Stomach smooth muscle (tissue), 2 donors: ENCODE results near the gene VPS41.

ENCODE experiments used
- H3K27ac ChIP-seq: one replicate; pipeline ENCODE4 v1.7.0; 2013; ENCODE audit warnings: mild to moderate bottlenecking, low read length, inconsistent platforms
- H3K27me3 ChIP-seq, 2 donors: one replicate each; pipeline ENCODE4 v1.7.0; 2013; ENCODE audit warnings: low read length in 2 of 2; ENCODE audit not compliant: insufficient read depth in 2 of 2, control insufficient read depth in 1 of 2
- H3K36me3 ChIP-seq, 2 donors: one replicate each; pipeline ENCODE4 v1.7.0; 2013; ENCODE audit warnings: low read length in 2 of 2; ENCODE audit not compliant: control insufficient read depth in 2 of 2, insufficient read depth in 2 of 2
- H3K4me1 ChIP-seq: one replicate; pipeline ENCODE4 v1.7.0; 2013; ENCODE audit warnings: low read length; ENCODE audit not compliant: control insufficient read depth, insufficient read depth
- H3K4me3 ChIP-seq, 2 donors: one replicate each; pipeline ENCODE4 v1.7.0; 2013; ENCODE audit warnings: low read length in 2 of 2
- H3K9ac ChIP-seq, 2 donors: one replicate each; pipeline ENCODE4 v1.7.0; 2013; ENCODE audit warnings: low read length in 2 of 2, mild to moderate bottlenecking in 1 of 2
- H3K9me3 ChIP-seq, 2 donors: one replicate each; pipeline ENCODE4 v1.7.0; 2013; ENCODE audit warnings: low read length in 2 of 2; ENCODE audit not compliant: control insufficient read depth in 2 of 2
- donor health status: healthy.
- donor health status: Pancreatic carcinoma.

Gene VPS41

DNA sequence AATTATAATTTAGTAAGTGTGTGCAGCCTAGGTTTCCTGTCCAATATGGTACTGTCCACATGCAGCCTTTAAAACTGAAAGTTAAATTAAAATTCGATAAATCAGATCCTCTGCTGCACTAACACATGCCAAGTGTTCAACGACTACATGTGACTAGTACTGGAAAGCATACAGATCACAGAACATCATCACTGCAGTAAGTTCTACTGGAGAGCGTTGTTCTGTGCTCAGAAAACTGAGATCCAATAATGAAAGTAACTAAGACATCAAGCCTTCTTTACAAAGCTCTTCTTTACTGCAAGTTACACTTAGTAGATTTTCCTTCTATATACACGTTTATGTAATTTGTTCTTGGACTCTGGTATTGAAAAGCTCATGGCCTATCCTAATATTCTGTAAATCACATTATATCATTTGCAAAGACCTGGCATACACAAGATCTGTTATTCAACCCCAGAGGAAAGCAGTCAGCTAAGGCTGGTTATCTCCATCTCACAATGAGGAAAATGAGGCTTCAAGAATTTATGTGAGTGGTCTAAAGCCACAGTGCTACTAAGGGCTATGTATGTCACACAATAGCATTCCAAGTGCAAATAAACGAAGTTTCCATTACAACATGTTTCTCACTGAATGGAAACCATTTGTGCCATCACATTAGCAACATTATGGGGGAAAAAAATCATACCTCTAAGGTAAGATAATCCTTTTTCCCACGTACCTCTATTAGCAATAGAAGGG is 77.6 kb downstream of the VPS41 start:
- H3K27me3 ChIP-seq, result no peaks in the 10 kb centered on the region
- H3K27ac ChIP-seq, result no peak overlapping the region
- H3K36me3 ChIP-seq, result peaks cover 0 to 2% of the 10 kb centered on the region in 2 donors
- H3K9ac ChIP-seq, result peak overlapping the region in 1 of 2 donors; percentile 24
- no peaks in the 10 kb centered on the region for H3K4me1 ChIP-seq
- H3K4me3 ChIP-seq, result peak overlapping the region; percentile 21 to 30
- H3K9me3 ChIP-seq, result no peaks in the 10 kb centered on the region

- H3K9me3 ChIP-seq, result no peaks in the 10 kb centered on the region
- H3K27me3 ChIP-seq, result no peaks in the 10 kb centered on the region
- H3K27ac ChIP-seq, result no peak overlapping the region
- peak overlapping the region; percentile 21 to 30 for H3K4me3 ChIP-seq
- H3K9ac ChIP-seq, result no peak overlapping the region
- H3K36me3 ChIP-seq, result peaks cover 0 to 2% of the 10 kb centered on the region in 2 donors
- peaks cover 3% of the 10 kb centered on the region for H3K4me1 ChIP-seq
Measured at GRCh38 chr7:38830826-38831225, 78.2 kb downstream of the VPS41 start.

- H3K4me1 ChIP-seq, result peaks cover 5% of the 10 kb centered on the region
- no peak overlapping the region for H3K9ac ChIP-seq
- H3K9me3 ChIP-seq, result no peaks in the 10 kb centered on the region
- H3K4me3 ChIP-seq, result no peak overlapping the region
- H3K27ac ChIP-seq, result no peak overlapping the region
- peaks cover 0 to 2% of the 10 kb centered on the region in 2 donors for H3K36me3 ChIP-seq
- no peaks in the 10 kb centered on the region for H3K27me3 ChIP-seq
Measured at GRCh38 chr7:38829488-38830165, 79.4 kb downstream of the VPS41 start.

- peaks cover 5% of the 10 kb centered on the region for H3K4me1 ChIP-seq
- H3K36me3 ChIP-seq, result peaks cover 0 to 2% of the 10 kb centered on the region in 2 donors
- H3K4me3 ChIP-seq, result no peak overlapping the region
- no peaks in the 10 kb centered on the region for H3K9me3 ChIP-seq
- no peaks in the 10 kb centered on the region for H3K27me3 ChIP-seq
- no peak overlapping the region for H3K9ac ChIP-seq
- no peak overlapping the region for H3K27ac ChIP-seq
Measured at GRCh38 chr7:38828026-38828425, 81.0 kb downstream of the VPS41 start.

DNA sequence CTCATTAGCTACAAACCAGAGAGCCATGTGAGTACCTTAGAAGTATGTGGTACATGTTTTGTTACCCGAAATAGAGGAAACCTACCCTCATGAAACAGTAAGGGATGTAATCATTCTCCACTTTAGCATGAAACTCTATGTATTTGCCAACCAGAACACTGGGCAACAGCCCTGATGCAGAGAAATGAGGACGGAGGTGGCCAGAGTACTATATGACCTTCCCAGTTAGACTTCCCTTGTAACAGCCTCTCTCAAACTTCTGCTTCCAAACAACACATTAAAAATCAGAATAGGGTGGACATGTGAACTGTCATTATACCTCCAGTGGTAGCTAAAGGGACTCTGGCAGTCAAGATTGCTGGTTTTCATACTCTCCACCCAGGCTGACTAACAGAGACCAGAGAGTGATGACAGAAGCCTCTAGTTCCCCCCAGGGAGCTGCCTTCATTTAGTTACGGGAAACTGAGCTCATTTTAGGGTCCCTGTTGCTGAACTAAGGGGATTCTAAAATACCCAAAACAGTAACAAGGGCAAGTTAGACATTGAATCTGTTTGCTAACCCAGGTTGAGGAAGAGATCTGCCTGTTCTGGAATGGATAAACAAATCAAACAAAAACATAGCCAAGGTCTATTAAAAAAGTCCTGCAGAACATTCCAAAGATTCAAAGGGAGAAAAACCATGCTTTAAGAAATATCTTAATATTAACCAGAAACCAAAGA is 83.1 kb downstream of the VPS41 start:
- no peak overlapping the region for H3K27ac ChIP-seq
- peaks cover 5% of the 10 kb centered on the region for H3K4me1 ChIP-seq
- H3K4me3 ChIP-seq, result no peak overlapping the region
- no peaks in the 10 kb centered on the region for H3K9me3 ChIP-seq
- H3K27me3 ChIP-seq, result no peaks in the 10 kb centered on the region
- H3K9ac ChIP-seq, result no peak overlapping the region
- peaks cover 0 to 2% of the 10 kb centered on the region in 2 donors for H3K36me3 ChIP-seq

GRCh38 chr7:38824948-38825347 is 84.0 kb downstream of the VPS41 start:
- Histone ChIP-seq H3K9ac (no peak overlapping the region), H3K9me3 (no peaks in the 10 kb centered on the region), H3K27me3 (no peaks in the 10 kb centered on the region), H3K4me1 (peaks cover 5% of the 10 kb centered on the region), H3K4me3 (no peak overlapping the region), H3K27ac (no peak overlapping the region), H3K36me3 (peaks cover 0 to 2% of the 10 kb centered on the region in 2 donors)

DNA sequence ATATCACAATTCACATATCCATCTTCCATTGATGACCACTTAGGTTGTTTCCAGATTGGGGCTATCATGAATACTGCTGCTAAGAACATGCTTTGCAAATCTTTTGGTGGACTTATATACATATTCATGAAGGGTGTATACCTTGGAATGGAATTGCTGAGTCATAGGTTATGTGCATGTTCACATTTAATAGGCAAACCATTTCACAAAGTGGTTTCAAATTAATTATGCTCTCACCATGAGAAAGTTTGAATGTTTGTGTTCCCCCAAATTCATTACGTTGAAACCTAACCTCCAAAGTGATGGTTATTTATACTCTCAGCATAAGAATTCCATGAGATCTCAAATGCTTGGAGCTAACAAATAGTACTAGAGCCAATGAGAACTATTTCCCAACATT is 86.4 kb downstream of the VPS41 start:
- Histone ChIP-seq H3K9me3 (no peaks in the 10 kb centered on the region), H3K4me3 (no peak overlapping the region), H3K27me3 (no peaks in the 10 kb centered on the region), H3K4me1 (peaks cover 5% of the 10 kb centered on the region), H3K9ac (no peak overlapping the region), H3K27ac (no peak overlapping the region), H3K36me3 (peaks cover 0 to 4% of the 10 kb centered on the region in 2 donors)

DNA sequence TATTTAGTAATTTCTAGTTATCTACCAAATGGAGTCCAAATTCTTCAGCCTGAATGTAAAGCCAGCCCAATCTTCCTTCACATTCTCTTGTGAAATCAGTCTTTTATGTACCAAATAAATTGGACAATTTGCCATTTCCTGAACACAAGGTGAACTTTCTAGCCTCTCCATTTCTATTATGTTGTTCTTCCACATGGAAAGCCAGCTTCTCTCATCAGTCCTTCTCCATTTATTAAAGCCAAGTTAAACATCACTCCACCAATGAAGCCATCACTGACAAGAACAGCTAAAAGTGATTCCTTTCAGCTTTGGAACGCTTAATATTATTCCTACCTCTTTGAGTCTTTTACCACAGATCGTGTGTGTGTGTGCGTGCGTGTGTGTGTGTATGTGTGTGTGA is 88.4 kb downstream of the VPS41 start:
- Histone ChIP-seq H3K9ac (no peak overlapping the region), H3K27ac (no peak overlapping the region), H3K9me3 (no peaks in the 10 kb centered on the region), H3K4me3 (no peak overlapping the region), H3K36me3 (peaks cover 0 to 4% of the 10 kb centered on the region in 2 donors), H3K4me1 (no peaks in the 10 kb centered on the region), H3K27me3 (no peaks in the 10 kb centered on the region)

DNA sequence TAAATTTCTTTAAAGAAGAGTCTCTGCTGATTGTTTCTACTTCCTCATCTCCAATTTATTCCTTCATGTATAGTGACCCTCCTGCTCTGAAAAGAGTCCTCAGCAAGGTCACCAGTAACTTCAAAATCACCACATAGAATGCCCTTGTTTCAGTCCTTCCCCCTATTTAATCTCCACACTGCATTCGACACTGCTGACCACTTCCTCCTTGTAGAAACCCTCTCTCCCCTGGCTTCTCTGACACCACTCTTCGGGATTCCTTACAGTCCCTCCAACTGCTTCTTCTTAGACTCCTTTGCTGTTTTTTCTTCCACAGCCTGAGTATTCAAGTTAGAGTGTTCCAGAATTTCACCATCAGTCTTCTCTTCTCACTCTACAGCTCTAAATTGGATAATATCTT is 89.5 kb downstream of the VPS41 start:
- no peak overlapping the region for H3K9ac ChIP-seq
- peaks cover 0 to 4% of the 10 kb centered on the region in 2 donors for H3K36me3 ChIP-seq
- H3K4me1 ChIP-seq, result no peaks in the 10 kb centered on the region
- no peaks in the 10 kb centered on the region for H3K27me3 ChIP-seq
- H3K9me3 ChIP-seq, result no peaks in the 10 kb centered on the region
- no peak overlapping the region for H3K27ac ChIP-seq
- no peak overlapping the region for H3K4me3 ChIP-seq

GRCh38 chr7:38817526-38817925 is 91.5 kb downstream of the VPS41 start:
- no peak overlapping the region for H3K9ac ChIP-seq
- no peaks in the 10 kb centered on the region for H3K9me3 ChIP-seq
- H3K36me3 ChIP-seq, result peaks cover 0 to 4% of the 10 kb centered on the region in 2 donors
- H3K27me3 ChIP-seq, result no peaks in the 10 kb centered on the region
- no peak overlapping the region for H3K27ac ChIP-seq
- no peak overlapping the region for H3K4me3 ChIP-seq
- H3K4me1 ChIP-seq, result no peaks in the 10 kb centered on the region
